Stimulated activated naive B cell treated with anti-CD40 and anti-IgM and Interleukin-4, amounts not matched to agents 10 μg/mL and 1 μg/mL and 100 μg/mL, for 72 hours (primary cell): Measurements from ENCODE around the gene PSMC1.
A peak's percentile ranks its signal among the peaks of the same experiment; 100 is the strongest.
"Not testable (repeated sequence)": the region's sequence is repeated elsewhere in the genome, so short reads cannot be mapped to it uniquely, and the experiment has no call there.

ENCODE experiments used
- ATAC-seq, 2 donors: fragments of 150-1000 bp; cut with Tn5 transposase; replicated peaks; 2 replicates each; pipeline ENCODE4 v1.10.0; 2021; ENCODE audit warnings: moderate library complexity in 1 of 2
- DNase-seq: peaks from one replicate; pipeline ENCODE4 v3.0.0; 2021
- H3K27ac Mint-ChIP-seq: one replicate; pipeline ENCODE4 v1.8.0; 2022; ENCODE audit warnings: mild to moderate bottlenecking, mixed read lengths
- H3K27me3 Mint-ChIP-seq, 2 donors: one replicate each; pipeline ENCODE4 v1.8.0; 2022; ENCODE audit warnings: mixed read lengths in 2 of 2
- H3K36me3 Mint-ChIP-seq, 2 donors: one replicate each; pipeline ENCODE4 v1.8.0; 2022; ENCODE audit warnings: mixed read lengths in 2 of 2, mild to moderate bottlenecking in 1 of 2
- H3K4me1 Mint-ChIP-seq, 2 donors: one replicate each; pipeline ENCODE4 v1.8.0; 2022; ENCODE audit warnings: mixed read lengths in 2 of 2, mild to moderate bottlenecking in 1 of 2
- H3K4me3 Mint-ChIP-seq, 2 donors: one replicate each; pipeline ENCODE4 v1.8.0; 2022; ENCODE audit warnings: mild to moderate bottlenecking in 2 of 2, mixed read lengths in 2 of 2, moderate library complexity in 1 of 2
- H3K9me3 Mint-ChIP-seq, 2 donors: one replicate each; pipeline ENCODE4 v1.8.0; 2022; ENCODE audit warnings: mixed read lengths in 2 of 2, mild to moderate bottlenecking in 1 of 2

The PSMC1 gene

GRCh38 chr14:90256354-90257131 is at the start of gene PSMC1:
PSMC1 (plus strand) TSS chr14:90256553; CDS start chr14:90256598, 45 bp downstream.
- Mint-ChIP-seq H3K36me3 (peaks cover 24 to 32% of the 10 kb centered on the region in 2 donors), H3K4me3 (peak within 1 kb of the TSS; percentile 97 to 99)
- ATAC-seq: peak; percentile 98 to 99

GRCh38 chr14:90213099-90213748 is 43.1 kb upstream of the PSMC1 start:
- DNase-seq: no peak
- H3K36me3 Mint-ChIP-seq: peaks cover 3 to 5% of the 10 kb centered on the region in 2 donors
- peaks cover 10 to 15% of the 10 kb centered on the region in 2 donors for H3K9me3 Mint-ChIP-seq

More at GRCh38 chr14:90256354-90257131, at the start of gene PSMC1:
- DNase-seq: peak; percentile 90
- Mint-ChIP-seq H3K27me3 (peaks cover 5 to 12% of the 10 kb centered on the region in 2 donors), H3K9me3 (peaks cover 4 to 9% of the 10 kb centered on the region in 2 donors), H3K4me1 (peaks cover 19 to 31% of the 10 kb centered on the region in 2 donors), H3K27ac (peak within 1 kb of the TSS; percentile 99)

GRCh38 chr14:90228478-90228877 is 27.9 kb upstream of the PSMC1 start:
- H3K4me3 Mint-ChIP-seq: no peak overlapping the region
- ATAC-seq (no peak), DNase-seq (no peak)
- no peak overlapping the region for H3K27ac Mint-ChIP-seq
- peaks cover 0 to 4% of the 10 kb centered on the region in 2 donors for H3K36me3 Mint-ChIP-seq
- peaks cover 9 to 13% of the 10 kb centered on the region in 2 donors for H3K9me3 Mint-ChIP-seq
- peaks cover 16 to 21% of the 10 kb centered on the region in 2 donors for H3K27me3 Mint-ChIP-seq
- H3K4me1 Mint-ChIP-seq: no peaks in the 10 kb centered on the region

More at GRCh38 chr14:90213099-90213748, 43.1 kb upstream of the PSMC1 start:
- ATAC-seq: no peak
- H3K4me3 Mint-ChIP-seq: no peak overlapping the region
- H3K4me1 Mint-ChIP-seq: no peaks in the 10 kb centered on the region
- peaks cover 10 to 13% of the 10 kb centered on the region in 2 donors for H3K27me3 Mint-ChIP-seq
- H3K27ac Mint-ChIP-seq: no peak overlapping the region

GRCh38 chr14:90229942-90230341 is 26.4 kb upstream of the PSMC1 start:
- H3K4me1 Mint-ChIP-seq, H3K27ac Mint-ChIP-seq, H3K36me3 Mint-ChIP-seq, H3K4me3 Mint-ChIP-seq, ATAC-seq, H3K9me3 Mint-ChIP-seq, DNase-seq: not testable (repeated sequence)
- H3K27me3 Mint-ChIP-seq: peaks cover 20 to 21% of the 10 kb centered on the region in 2 donors

GRCh38 chr14:90235179-90235976 is 21.0 kb upstream of the PSMC1 start:
- peak; percentile 69 for ATAC-seq
- no peak overlapping the region for H3K27ac Mint-ChIP-seq

GRCh38 chr14:90239139-90239538 is 17.2 kb upstream of the PSMC1 start:
- Mint-ChIP-seq H3K9me3 (peaks cover 39 to 42% of the 10 kb centered on the region in 2 donors), H3K27ac (no peak overlapping the region), H3K4me1 (peaks cover 0 to 2% of the 10 kb centered on the region in 2 donors), H3K27me3 (peaks cover 31 to 33% of the 10 kb centered on the region in 2 donors), H3K36me3 (peaks cover 13 to 32% of the 10 kb centered on the region in 2 donors), H3K4me3 (no peak overlapping the region)
- DNase-seq: no peak
- no peak for ATAC-seq

More at GRCh38 chr14:90235179-90235976, 21.0 kb upstream of the PSMC1 start:
- H3K4me3 Mint-ChIP-seq: no peak overlapping the region
- H3K4me1 Mint-ChIP-seq: peaks cover 0 to 2% of the 10 kb centered on the region in 2 donors
- H3K9me3 Mint-ChIP-seq: peaks cover 34 to 39% of the 10 kb centered on the region in 2 donors
- peaks cover 33 to 46% of the 10 kb centered on the region in 2 donors for H3K27me3 Mint-ChIP-seq
- peak; percentile 32 for DNase-seq
- peaks cover 10 to 29% of the 10 kb centered on the region in 2 donors for H3K36me3 Mint-ChIP-seq

GRCh38 chr14:90242444-90242843 is 13.9 kb upstream of the PSMC1 start:
- no peak for ATAC-seq
- Mint-ChIP-seq H3K36me3 (peaks cover 7 to 15% of the 10 kb centered on the region in 2 donors), H3K27me3 (peaks cover 3 to 18% of the 10 kb centered on the region in 2 donors), H3K9me3 (peaks cover 28 to 32% of the 10 kb centered on the region in 2 donors), H3K4me3 (no peak overlapping the region), H3K4me1 (no peaks in the 10 kb centered on the region), H3K27ac (no peak overlapping the region)
- DNase-seq: no peak

- Mint-ChIP-seq H3K9me3 (peaks cover 4 to 9% of the 10 kb centered on the region in 2 donors), H3K27ac (no peak overlapping the region), H3K27me3 (peaks cover 20 to 26% of the 10 kb centered on the region in 2 donors), H3K4me1 (no peaks in the 10 kb centered on the region), H3K4me3 (no peak overlapping the region), H3K36me3 (peaks cover 1 to 7% of the 10 kb centered on the region in 2 donors)
- no peak for DNase-seq
- ATAC-seq: no peak
Observed at GRCh38 chr14:90246936-90247335, 9.4 kb upstream of the PSMC1 start.

- H3K4me1 Mint-ChIP-seq, DNase-seq, H3K4me3 Mint-ChIP-seq, H3K36me3 Mint-ChIP-seq, H3K27ac Mint-ChIP-seq, H3K9me3 Mint-ChIP-seq, ATAC-seq: not testable (repeated sequence)
- H3K27me3 Mint-ChIP-seq: peaks cover 20 to 26% of the 10 kb centered on the region in 2 donors
Observed at GRCh38 chr14:90247441-90247840, 8.9 kb upstream of the PSMC1 start.

GRCh38 chr14:90248594-90248993 is 7.8 kb upstream of the PSMC1 start:
- Mint-ChIP-seq H3K27ac (no peak overlapping the region), H3K4me3 (no peak overlapping the region), H3K4me1 (no peaks in the 10 kb centered on the region), H3K9me3 (peaks cover 4 to 9% of the 10 kb centered on the region in 2 donors), H3K27me3 (peaks cover 20 to 26% of the 10 kb centered on the region in 2 donors), H3K36me3 (peaks cover 1 to 7% of the 10 kb centered on the region in 2 donors)
- DNase-seq (no peak), ATAC-seq (no peak)

- peak in 1 of 2 donors; percentile 26 for ATAC-seq
Observed at GRCh38 chr14:90253826-90254225, 2.5 kb upstream of the PSMC1 start.

GRCh38 chr14:90255871-90256270 is 482 bp upstream of the PSMC1 start:
- Mint-ChIP-seq H3K4me3 (peak overlapping the region; percentile 64 to 99), H3K27ac (peak overlapping the region; percentile 47), H3K36me3 (peaks cover 18 to 26% of the 10 kb centered on the region in 2 donors), H3K27me3 (peaks cover 5 to 16% of the 10 kb centered on the region in 2 donors), H3K4me1 (peaks cover 19 to 31% of the 10 kb centered on the region in 2 donors), H3K9me3 (peaks cover 5 to 6% of the 10 kb centered on the region in 2 donors)
- no peak for DNase-seq
- peak in 1 of 2 donors; percentile 28 for ATAC-seq

More at GRCh38 chr14:90253826-90254225, 2.5 kb upstream of the PSMC1 start:
- peaks cover 4 to 6% of the 10 kb centered on the region in 2 donors for H3K9me3 Mint-ChIP-seq
- H3K36me3 Mint-ChIP-seq: peaks cover 10 to 20% of the 10 kb centered on the region in 2 donors
- H3K4me3 Mint-ChIP-seq: no peak overlapping the region
- H3K27ac Mint-ChIP-seq: no peak overlapping the region
- peaks cover 19 to 30% of the 10 kb centered on the region in 2 donors for H3K4me1 Mint-ChIP-seq
- H3K27me3 Mint-ChIP-seq: peaks cover 8 to 25% of the 10 kb centered on the region in 2 donors
- DNase-seq: no peak

- Mint-ChIP-seq H3K9me3 (peaks cover 0 to 4% of the 10 kb centered on the region in 2 donors), H3K4me1 (peaks cover 0 to under 1% of the 10 kb centered on the region in 2 donors), H3K4me3 (no peak overlapping the region), H3K36me3 (peaks cover 34 to 48% of the 10 kb centered on the region in 2 donors), H3K27ac (no peak overlapping the region), H3K27me3 (no peaks in the 10 kb centered on the region)
- ATAC-seq (no peak), DNase-seq (no peak)
Observed at GRCh38 chr14:90263748-90264449, 7.5 kb downstream of the PSMC1 start.
